ENCODE data around the gene PRKCSH. TPM values are rescaled to one million over a fixed set of nuclear protein-coding genes. Genes with fewer than 3 reads are reported as not detected.

PRKCSH gene
- total and polyA plus RNA-seq, 2 experiments from 2014 or later: 85.3 to 130 TPM

GRCh38 chr19:11495481-11495880 is 60.0 kb downstream of the PRKCSH start:
- Histone ChIP-seq H2AFZ (no peak overlapping the region), H3K4me3 (no peak overlapping the region), H3K27ac (ENCODE audit: low read depth) (no peak overlapping the region), H3K27me3 (ENCODE audit: insufficient read depth) (no peaks in the 10 kb centered on the region), H3K36me3 (ENCODE audit: insufficient read depth) (no peaks in the 10 kb centered on the region), H3F3A (replicated peaks; ENCODE audit: low read depth) (0 out of 2 replicates have a peak, but pooled peaks cover 2% of the 10 kb centered on the region), H4K20me1 (replicated peaks; ENCODE audit: insufficient read depth) (no peaks in the 10 kb centered on the region), H3K4me2 (no peak overlapping the region), H3K9me2 (ENCODE audit: insufficient read depth) (no peaks in the 10 kb centered on the region), H3K79me2 (replicated peaks; ENCODE audit: insufficient read depth) (no peaks in the 10 kb centered on the region), H3K4me1 (ENCODE audit: insufficient read depth) (no peaks in the 10 kb centered on the region)
- Mint-ChIP-seq H3K4me1 (no peaks in the 10 kb centered on the region), H3K27ac (no peak overlapping the region), H3K36me3 (ENCODE audit: low read depth) (peaks cover 8% of the 10 kb centered on the region), H3K4me3 (no peak overlapping the region), H3K9me3 (no peaks in the 10 kb centered on the region; the same call in 2 of the 3 replicates), H3K27me3 (ENCODE audit: insufficient read depth, low read depth, poor library complexity) (peaks cover 7% of the 10 kb centered on the region)
- TF ChIP-seq, protein P1, sequence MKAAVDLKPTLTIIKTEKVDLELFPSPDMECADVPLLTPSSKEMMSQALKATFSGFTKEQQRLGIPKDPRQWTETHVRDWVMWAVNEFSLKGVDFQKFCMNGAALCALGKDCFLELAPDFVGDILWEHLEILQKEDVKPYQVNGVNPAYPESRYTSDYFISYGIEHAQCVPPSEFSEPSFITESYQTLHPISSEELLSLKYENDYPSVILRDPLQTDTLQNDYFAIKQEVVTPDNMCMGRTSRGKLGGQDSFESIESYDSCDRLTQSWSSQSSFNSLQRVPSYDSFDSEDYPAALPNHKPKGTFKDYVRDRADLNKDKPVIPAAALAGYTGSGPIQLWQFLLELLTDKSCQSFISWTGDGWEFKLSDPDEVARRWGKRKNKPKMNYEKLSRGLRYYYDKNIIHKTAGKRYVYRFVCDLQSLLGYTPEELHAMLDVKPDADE (IDR thresholded peaks at IDR 0.05): no peak
- TF ChIP-seq POLR2AphosphoS5 (IDR thresholded peaks at IDR 0.05; ENCODE audit: low read depth) (no peak), ZNF114 (CRISPR knock-in tag; IDR thresholded peaks at IDR 0.05) (no peak), EZH2 (IDR thresholded peaks at IDR 0.05; ENCODE audit: low read depth, unreplicated experiment) (no peak), JUNB (IDR thresholded peaks at IDR 0.05; ENCODE audit: unreplicated experiment) (no peak), ZNF331 (CRISPR knock-in tag; IDR thresholded peaks at IDR 0.05; ENCODE audit: low read depth) (no peak), EZH2phosphoT487 (IDR thresholded peaks at IDR 0.05; ENCODE audit: unreplicated experiment) (no peak), NANOG (IDR thresholded peaks at IDR 0.05; ENCODE audit: borderline replicate concordance) (no peak), CREB1 (CRISPR knock-in tag; IDR thresholded peaks at IDR 0.05; ENCODE audit: low read depth) (no peak), STAT1 (IDR thresholded peaks at IDR 0.05; ENCODE audit: unreplicated experiment) (no peak)
- TF ChIP-seq, protein P2, sequence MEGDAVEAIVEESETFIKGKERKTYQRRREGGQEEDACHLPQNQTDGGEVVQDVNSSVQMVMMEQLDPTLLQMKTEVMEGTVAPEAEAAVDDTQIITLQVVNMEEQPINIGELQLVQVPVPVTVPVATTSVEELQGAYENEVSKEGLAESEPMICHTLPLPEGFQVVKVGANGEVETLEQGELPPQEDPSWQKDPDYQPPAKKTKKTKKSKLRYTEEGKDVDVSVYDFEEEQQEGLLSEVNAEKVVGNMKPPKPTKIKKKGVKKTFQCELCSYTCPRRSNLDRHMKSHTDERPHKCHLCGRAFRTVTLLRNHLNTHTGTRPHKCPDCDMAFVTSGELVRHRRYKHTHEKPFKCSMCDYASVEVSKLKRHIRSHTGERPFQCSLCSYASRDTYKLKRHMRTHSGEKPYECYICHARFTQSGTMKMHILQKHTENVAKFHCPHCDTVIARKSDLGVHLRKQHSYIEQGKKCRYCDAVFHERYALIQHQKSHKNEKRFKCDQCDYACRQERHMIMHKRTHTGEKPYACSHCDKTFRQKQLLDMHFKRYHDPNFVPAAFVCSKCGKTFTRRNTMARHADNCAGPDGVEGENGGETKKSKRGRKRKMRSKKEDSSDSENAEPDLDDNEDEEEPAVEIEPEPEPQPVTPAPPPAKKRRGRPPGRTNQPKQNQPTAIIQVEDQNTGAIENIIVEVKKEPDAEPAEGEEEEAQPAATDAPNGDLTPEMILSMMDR (conservative IDR thresholded peaks at IDR 0.05; ENCODE audit: low read depth in 2 of 2): no peak
- TF ChIP-seq, protein P3, sequence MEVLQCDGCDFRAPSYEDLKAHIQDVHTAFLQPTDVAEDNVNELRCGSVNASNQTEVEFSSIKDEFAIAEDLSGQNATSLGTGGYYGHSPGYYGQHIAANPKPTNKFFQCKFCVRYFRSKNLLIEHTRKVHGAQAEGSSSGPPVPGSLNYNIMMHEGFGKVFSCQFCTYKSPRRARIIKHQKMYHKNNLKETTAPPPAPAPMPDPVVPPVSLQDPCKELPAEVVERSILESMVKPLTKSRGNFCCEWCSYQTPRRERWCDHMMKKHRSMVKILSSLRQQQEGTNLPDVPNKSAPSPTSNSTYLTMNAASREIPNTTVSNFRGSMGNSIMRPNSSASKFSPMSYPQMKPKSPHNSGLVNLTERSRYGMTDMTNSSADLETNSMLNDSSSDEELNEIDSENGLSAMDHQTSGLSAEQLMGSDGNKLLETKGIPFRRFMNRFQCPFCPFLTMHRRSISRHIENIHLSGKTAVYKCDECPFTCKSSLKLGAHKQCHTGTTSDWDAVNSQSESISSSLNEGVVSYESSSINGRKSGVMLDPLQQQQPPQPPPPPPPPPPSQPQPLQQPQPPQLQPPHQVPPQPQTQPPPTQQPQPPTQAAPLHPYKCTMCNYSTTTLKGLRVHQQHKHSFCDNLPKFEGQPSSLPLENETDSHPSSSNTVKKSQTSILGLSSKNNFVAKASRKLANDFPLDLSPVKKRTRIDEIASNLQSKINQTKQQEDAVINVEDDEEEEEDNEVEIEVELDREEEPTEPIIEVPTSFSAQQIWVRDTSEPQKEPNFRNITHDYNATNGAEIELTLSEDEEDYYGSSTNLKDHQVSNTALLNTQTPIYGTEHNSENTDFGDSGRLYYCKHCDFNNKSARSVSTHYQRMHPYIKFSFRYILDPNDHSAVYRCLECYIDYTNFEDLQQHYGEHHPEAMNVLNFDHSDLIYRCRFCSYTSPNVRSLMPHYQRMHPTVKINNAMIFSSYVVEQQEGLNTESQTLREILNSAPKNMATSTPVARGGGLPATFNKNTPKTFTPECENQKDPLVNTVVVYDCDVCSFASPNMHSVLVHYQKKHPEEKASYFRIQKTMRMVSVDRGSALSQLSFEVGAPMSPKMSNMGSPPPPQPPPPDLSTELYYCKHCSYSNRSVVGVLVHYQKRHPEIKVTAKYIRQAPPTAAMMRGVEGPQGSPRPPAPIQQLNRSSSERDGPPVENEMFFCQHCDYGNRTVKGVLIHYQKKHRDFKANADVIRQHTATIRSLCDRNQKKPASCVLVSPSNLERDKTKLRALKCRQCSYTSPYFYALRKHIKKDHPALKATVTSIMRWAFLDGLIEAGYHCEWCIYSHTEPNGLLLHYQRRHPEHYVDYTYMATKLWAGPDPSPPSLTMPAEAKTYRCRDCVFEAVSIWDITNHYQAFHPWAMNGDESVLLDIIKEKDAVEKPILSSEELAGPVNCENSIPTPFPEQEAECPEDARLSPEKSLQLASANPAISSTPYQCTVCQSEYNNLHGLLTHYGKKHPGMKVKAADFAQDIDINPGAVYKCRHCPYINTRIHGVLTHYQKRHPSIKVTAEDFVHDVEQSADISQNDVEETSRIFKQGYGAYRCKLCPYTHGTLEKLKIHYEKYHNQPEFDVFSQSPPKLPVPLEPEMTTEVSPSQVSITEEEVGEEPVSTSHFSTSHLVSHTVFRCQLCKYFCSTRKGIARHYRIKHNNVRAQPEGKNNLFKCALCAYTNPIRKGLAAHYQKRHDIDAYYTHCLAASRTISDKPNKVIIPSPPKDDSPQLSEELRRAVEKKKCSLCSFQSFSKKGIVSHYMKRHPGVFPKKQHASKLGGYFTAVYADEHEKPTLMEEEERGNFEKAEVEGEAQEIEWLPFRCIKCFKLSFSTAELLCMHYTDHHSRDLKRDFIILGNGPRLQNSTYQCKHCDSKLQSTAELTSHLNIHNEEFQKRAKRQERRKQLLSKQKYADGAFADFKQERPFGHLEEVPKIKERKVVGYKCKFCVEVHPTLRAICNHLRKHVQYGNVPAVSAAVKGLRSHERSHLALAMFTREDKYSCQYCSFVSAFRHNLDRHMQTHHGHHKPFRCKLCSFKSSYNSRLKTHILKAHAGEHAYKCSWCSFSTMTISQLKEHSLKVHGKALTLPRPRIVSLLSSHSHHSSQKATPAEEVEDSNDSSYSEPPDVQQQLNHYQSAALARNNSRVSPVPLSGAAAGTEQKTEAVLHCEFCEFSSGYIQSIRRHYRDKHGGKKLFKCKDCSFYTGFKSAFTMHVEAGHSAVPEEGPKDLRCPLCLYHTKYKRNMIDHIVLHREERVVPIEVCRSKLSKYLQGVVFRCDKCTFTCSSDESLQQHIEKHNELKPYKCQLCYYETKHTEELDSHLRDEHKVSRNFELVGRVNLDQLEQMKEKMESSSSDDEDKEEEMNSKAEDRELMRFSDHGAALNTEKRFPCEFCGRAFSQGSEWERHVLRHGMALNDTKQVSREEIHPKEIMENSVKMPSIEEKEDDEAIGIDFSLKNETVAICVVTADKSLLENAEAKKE (CRISPR knock-in tag; IDR thresholded peaks at IDR 0.05): no peak
- TF ChIP-seq, protein P4, sequence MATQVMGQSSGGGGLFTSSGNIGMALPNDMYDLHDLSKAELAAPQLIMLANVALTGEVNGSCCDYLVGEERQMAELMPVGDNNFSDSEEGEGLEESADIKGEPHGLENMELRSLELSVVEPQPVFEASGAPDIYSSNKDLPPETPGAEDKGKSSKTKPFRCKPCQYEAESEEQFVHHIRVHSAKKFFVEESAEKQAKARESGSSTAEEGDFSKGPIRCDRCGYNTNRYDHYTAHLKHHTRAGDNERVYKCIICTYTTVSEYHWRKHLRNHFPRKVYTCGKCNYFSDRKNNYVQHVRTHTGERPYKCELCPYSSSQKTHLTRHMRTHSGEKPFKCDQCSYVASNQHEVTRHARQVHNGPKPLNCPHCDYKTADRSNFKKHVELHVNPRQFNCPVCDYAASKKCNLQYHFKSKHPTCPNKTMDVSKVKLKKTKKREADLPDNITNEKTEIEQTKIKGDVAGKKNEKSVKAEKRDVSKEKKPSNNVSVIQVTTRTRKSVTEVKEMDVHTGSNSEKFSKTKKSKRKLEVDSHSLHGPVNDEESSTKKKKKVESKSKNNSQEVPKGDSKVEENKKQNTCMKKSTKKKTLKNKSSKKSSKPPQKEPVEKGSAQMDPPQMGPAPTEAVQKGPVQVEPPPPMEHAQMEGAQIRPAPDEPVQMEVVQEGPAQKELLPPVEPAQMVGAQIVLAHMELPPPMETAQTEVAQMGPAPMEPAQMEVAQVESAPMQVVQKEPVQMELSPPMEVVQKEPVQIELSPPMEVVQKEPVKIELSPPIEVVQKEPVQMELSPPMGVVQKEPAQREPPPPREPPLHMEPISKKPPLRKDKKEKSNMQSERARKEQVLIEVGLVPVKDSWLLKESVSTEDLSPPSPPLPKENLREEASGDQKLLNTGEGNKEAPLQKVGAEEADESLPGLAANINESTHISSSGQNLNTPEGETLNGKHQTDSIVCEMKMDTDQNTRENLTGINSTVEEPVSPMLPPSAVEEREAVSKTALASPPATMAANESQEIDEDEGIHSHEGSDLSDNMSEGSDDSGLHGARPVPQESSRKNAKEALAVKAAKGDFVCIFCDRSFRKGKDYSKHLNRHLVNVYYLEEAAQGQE (IDR thresholded peaks at IDR 0.05; ENCODE audit: unreplicated experiment): no peak
- ATAC-seq: no peak
- DNase-seq (ENCODE audit: low spot score): no peak

Data from GM23338 (cell line).